GM12801 (cell line): ENCODE measurements around the gene TMCC3.

Source experiments
- CTCF ChIP-seq: IDR thresholded peaks from one replicate; pipeline ENCODE4 v1.5.1; 2011; ENCODE audit warnings: control low read depth; ENCODE audit not compliant: insufficient read length; ENCODE audit errors: extremely low read depth

TMCC3 gene

GRCh38 chr12:94618995-94619695 is 31.2 kb downstream of the TMCC3 start:
- no peak for TF ChIP-seq CTCF

GRCh38 chr12:94617101-94617500 is 33.3 kb downstream of the TMCC3 start:
- TF ChIP-seq CTCF: no peak

- no peak for TF ChIP-seq CTCF
These were observed 34.1 kb downstream of the TMCC3 start for GRCh38 chr12:94616203-94616729.

GRCh38 chr12:94615260-94616181 is 34.8 kb downstream of the TMCC3 start:
- no peak for TF ChIP-seq CTCF

- no peak for TF ChIP-seq CTCF
These were observed 36.1 kb downstream of the TMCC3 start for GRCh38 chr12:94614288-94614721.

- no peak for TF ChIP-seq CTCF
These were observed 40.4 kb downstream of the TMCC3 start for GRCh38 chr12:94609917-94610443.

- no peak for TF ChIP-seq CTCF
These were observed 46.0 kb downstream of the TMCC3 start for GRCh38 chr12:94604366-94604698.
